HG03460 (cell line): ENCODE results near the gene HHIPL1.

Experiments used
- ATAC-seq: cut with Tn5 transposase; IDR thresholded peaks from one replicate; pipeline ENCODE4 v1.9.1; 2021; ENCODE audit not compliant: unreplicated experiment

The HHIPL1 gene

GRCh38 chr14:99708449-99708848 lies 63.5 kb downstream of the HHIPL1 start:
- ATAC-seq: no peak

- ATAC-seq: no peak
Measured at GRCh38 chr14:99713972-99714371, 69.0 kb downstream of the HHIPL1 start.

GRCh38 chr14:99715266-99716000 lies 70.5 kb downstream of the HHIPL1 start:
- no peak for ATAC-seq

GRCh38 chr14:99716091-99716849 lies 71.3 kb downstream of the HHIPL1 start:
- no peak for ATAC-seq

- ATAC-seq: no peak
Measured at GRCh38 chr14:99716850-99717681, 72.1 kb downstream of the HHIPL1 start.

GRCh38 chr14:99717682-99718013 lies 72.7 kb downstream of the HHIPL1 start:
- ATAC-seq: no peak

GRCh38 chr14:99718031-99718810 lies 73.3 kb downstream of the HHIPL1 start:
- peak; percentile 94 for ATAC-seq

- peak; percentile 42 for ATAC-seq
Measured at GRCh38 chr14:99718811-99719192, 73.9 kb downstream of the HHIPL1 start.

- ATAC-seq: no peak
Measured at GRCh38 chr14:99720941-99721791, 76.2 kb downstream of the HHIPL1 start.

- ATAC-seq: no peak
Measured at GRCh38 chr14:99721792-99722516, 77.0 kb downstream of the HHIPL1 start.

- ATAC-seq: no peak
Measured at GRCh38 chr14:99722741-99723140, 77.8 kb downstream of the HHIPL1 start.

GRCh38 chr14:99724196-99724891 lies 79.4 kb downstream of the HHIPL1 start:
- ATAC-seq: no peak

GRCh38 chr14:99724939-99725773 lies 80.2 kb downstream of the HHIPL1 start:
- ATAC-seq: no peak

- no peak for ATAC-seq
Measured at GRCh38 chr14:99725774-99726537, 81.0 kb downstream of the HHIPL1 start.

GRCh38 chr14:99726538-99727095 lies 81.7 kb downstream of the HHIPL1 start:
- ATAC-seq: no peak

- ATAC-seq: no peak
Measured at GRCh38 chr14:99727096-99727870, 82.4 kb downstream of the HHIPL1 start.
